Umbilical cord (tissue), 2 donors: ENCODE measurements around the gene ITPR3. TPM values are rescaled to one million over a fixed set of nuclear protein-coding genes. Genes with fewer than 3 reads are reported as not detected.

Source experiments
- DNase-seq: peaks from one replicate; pipeline ENCODE4 v3.0.0-alpha.2; 2015; ENCODE audit warnings: low spot score
- total RNA-seq: library from RNA; depleted of rRNA; stranded (reverse); fragments of >200 nt; gene quantifications from one replicate; pipeline ENCODE4 v1.2.3, GENCODE V29; 2014; ENCODE audit warnings: low replicate concordance; ENCODE audit not compliant: insufficient read depth

Gene ITPR3
- total RNA-seq, 1 donor from 2014 or later = 4.1 TPM

DNA sequence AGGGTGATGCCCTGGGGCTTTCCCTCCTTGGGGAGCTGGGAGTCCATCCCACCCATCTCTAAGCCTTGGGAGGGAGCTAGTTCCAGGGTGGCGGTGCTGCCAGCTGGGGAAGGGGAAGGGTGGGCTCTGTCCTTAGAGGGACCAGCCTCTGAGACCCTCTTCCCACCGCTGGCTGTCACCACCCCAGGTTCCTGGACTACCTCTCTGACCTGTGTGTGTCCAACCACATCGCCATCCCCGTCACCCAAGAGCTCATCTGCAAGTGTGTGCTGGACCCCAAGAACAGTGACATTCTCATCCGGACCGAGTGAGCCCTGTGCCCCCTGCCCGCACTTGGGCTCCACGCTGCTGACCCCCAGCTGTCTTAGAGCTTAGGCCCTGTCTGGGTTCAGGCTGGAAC lies 47.2 kb downstream of the ITPR3 start:
- DNase-seq = no peak

DNA sequence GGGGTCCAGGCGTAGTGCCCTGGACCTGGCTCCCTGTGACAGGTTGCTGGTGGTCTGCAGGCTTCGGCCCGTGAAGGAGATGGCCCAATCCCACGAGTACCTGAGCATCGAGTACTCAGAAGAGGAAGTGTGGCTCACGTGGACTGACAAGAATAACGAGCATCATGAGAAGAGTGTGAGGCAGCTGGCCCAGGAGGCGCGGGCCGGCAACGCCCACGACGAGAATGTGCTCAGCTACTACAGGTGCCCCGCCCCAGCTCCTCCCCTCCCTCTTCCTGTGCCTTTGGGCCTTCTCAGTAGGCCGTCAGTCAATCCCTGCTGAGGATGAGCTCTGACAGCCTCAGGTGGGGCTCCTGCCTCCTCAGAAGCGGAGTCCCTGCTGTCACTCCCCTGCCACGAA lies 47.8 kb downstream of the ITPR3 start:
- DNase-seq = peak; percentile 25

- DNase-seq = no peak
These were observed 49.1 kb downstream of the ITPR3 start for GRCh38 chr6:33670086-33670660.

- no peak for DNase-seq
These were observed 50.0 kb downstream of the ITPR3 start for GRCh38 chr6:33670971-33671743.

- DNase-seq = no peak
These were observed 50.6 kb downstream of the ITPR3 start for GRCh38 chr6:33671744-33672072.

DNA sequence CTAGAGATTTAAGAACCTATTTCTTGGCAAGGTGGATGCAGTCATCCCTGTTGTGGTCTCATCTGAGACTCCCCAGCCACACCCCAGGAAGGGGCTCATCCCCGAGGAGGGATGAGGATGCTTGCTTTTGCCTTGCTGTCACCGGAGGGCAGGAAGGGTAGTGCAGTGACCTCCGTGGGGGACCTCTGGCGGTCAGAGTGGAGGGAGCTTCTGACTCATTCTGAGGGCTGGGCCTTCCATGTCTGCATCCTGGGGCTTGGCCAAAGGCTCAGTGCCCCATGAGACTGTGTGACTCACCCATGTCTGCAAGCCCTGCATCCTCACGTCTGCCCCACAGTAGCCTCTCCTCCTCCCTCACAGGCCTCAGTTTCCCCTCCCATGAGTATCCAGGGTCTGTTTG lies 51.7 kb downstream of the ITPR3 start:
- DNase-seq = peak; percentile 91

- DNase-seq = no peak
These were observed 52.7 kb downstream of the ITPR3 start for GRCh38 chr6:33673851-33674250.

- DNase-seq = no peak
These were observed 54.8 kb downstream of the ITPR3 start for GRCh38 chr6:33675968-33676367.

- no peak for DNase-seq
These were observed 55.5 kb downstream of the ITPR3 start for GRCh38 chr6:33676416-33677142.

- peak; percentile 73 for DNase-seq
These were observed 56.1 kb downstream of the ITPR3 start for GRCh38 chr6:33677143-33677660.

GRCh38 chr6:33677689-33678088 lies 56.6 kb downstream of the ITPR3 start:
- DNase-seq = no peak

GRCh38 chr6:33678233-33678931 lies 57.3 kb downstream of the ITPR3 start:
- DNase-seq = no peak

- DNase-seq = no peak
These were observed 57.9 kb downstream of the ITPR3 start for GRCh38 chr6:33678932-33679490.

- no peak for DNase-seq
These were observed 58.6 kb downstream of the ITPR3 start for GRCh38 chr6:33679761-33680160.

GRCh38 chr6:33682341-33682740 lies 61.2 kb downstream of the ITPR3 start:
- no peak for DNase-seq

DNA sequence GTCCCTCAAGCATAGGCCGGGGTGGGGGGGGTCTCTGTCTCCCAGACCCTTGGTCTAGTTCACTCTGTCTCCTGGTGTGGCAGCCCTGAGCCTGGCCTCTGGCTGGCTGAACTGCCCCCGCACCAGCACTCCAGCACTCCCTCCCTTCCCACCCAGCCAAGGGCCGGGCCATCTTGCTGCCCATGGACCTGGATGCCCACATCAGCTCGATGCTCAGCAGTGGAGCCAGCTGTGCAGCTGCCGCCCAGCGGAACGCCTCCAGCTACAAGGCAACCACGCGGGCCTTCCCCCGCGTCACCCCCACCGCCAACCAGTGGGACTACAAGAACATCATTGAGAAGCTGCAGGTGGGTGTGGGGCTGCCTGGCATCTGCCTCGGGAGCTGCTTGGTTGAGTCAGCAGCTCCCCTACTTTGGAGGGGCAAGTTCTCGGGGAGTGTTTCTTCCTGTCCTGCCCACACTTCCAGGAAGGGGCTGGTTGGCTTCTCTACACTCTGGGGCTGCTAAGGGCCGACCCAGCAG lies 62.0 kb downstream of the ITPR3 start:
- no peak for DNase-seq

DNA sequence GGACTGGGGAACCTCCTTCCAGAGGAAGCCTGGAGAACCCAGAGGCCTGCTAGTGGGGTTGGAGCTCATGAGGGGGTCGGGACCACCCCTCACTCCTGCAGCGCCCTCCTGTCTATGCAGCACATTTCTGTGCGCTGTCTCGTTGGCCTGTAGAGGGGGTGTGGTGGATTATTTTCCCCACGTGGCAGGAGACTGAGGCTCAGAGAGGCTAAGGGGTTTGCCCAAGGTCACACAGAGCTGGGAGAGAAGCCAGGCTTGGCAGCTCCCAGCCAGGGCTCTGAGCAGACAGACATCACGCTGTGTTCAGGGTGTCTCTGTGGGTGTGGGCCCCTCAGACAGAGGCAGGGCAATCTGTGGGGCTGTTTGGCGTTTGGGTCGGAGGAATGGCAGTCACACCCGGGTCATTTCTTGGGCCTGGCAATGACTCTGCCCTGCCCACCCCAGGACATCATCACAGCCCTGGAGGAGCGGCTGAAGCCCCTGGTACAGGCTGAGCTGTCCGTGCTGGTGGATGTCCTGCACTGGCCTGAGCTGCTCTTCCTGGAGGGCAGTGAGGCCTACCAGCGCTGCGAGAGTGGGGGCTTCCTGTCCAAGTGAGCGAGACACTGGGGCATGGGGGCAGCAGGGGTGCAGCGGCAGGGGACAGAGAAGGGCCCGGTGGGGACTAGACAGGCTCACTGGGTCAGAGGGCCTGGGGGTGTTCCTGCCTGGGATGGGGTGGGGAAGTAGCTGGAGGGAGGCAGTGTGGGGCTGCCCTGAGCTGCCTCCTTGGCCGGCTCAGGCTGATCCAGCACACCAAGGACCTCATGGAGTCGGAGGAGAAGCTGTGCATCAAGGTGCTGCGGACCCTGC lies 62.7 kb downstream of the ITPR3 start:
- no peak for DNase-seq

DNA sequence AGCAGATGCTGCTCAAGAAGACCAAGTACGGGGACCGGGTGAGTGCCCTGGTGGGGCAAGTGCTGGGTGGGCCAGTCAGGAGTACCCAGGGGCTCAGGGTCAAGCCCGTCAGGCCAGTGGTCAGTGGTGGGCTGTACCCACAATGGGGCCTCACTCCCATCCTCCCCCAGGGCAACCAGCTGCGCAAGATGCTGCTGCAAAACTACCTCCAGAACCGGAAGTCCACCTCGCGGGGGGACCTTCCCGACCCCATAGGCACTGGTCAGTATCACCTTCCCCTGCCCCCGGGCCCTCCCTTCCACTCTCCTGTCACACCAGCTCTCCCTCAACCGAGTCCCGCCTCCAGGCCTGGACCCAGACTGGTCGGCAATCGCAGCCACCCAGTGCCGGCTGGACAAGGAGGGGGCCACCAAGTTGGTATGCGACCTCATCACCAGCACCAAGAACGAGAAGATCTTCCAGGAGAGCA lies 63.3 kb downstream of the ITPR3 start:
- DNase-seq = no peak

DNA sequence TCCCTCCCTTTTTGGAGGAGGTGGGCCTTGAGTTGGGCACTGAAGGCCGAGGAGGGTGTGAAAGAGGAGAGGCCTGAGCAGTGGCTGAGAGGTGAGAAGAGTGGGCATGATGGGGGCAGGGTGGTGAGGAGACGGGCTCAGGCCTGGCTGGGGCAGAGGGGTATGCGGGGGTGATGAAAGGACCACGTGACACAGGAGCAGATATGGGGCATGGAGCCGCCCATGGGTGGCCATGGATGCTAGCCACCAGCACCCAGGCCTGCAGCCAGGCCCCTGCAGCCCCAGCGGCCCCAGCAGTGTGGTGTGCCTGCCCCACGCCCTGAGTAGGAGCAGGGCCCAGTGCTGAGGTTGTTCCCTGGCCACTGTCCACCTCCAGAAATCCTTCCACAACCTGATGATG lies 63.9 kb downstream of the ITPR3 start:
- no peak for DNase-seq
